ENCODE results near the gene DEK.

GRCh38 chr6:18276610-18277236 lies 12.4 kb upstream of the DEK start:
- TF ChIP-seq POLR2A (IDR thresholded peaks at IDR 0.05; ENCODE audit: low read length) (no peak), GATA1 (IDR thresholded peaks at IDR 0.05; ENCODE audit: low read depth, low read length) (no peak)

All from erythroblast (primary cell).